ENCODE results near the gene GMDS.

Gene GMDS

DNA sequence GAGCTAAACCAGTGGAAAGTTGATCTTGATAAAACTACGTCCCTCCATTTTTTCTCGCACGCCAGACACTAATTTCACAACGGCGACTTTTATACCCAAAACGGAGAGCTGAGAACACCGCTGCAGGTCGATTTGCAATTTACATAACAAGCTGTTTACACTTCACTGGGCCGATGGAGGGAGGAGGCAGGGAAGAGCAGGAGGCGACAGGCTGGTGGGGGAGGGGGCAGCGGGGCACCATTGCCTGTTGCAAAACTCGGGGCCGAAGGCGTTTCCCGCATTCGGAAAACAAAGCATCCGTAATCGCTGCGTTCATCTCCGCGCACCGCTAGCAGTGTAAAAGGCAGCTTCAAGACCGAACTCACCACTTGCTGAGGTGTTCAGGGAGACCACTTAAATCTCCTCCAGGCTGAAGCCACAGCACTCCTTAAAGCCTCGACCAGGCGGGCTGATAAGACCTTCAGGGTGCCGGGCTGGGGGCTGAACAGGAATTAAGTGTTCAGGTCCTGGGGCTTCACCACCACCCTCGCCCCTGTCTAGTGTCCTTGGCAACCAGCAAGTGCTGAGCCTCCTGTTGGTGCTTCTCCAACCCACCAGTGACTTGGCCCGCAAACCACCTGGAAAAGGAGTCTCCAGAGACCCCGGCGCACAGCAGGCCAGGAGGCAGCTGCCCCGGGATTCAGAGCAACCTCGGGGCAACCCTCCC is 637.7 kb downstream of the GMDS start:
- no peak for DNase-seq

DNA sequence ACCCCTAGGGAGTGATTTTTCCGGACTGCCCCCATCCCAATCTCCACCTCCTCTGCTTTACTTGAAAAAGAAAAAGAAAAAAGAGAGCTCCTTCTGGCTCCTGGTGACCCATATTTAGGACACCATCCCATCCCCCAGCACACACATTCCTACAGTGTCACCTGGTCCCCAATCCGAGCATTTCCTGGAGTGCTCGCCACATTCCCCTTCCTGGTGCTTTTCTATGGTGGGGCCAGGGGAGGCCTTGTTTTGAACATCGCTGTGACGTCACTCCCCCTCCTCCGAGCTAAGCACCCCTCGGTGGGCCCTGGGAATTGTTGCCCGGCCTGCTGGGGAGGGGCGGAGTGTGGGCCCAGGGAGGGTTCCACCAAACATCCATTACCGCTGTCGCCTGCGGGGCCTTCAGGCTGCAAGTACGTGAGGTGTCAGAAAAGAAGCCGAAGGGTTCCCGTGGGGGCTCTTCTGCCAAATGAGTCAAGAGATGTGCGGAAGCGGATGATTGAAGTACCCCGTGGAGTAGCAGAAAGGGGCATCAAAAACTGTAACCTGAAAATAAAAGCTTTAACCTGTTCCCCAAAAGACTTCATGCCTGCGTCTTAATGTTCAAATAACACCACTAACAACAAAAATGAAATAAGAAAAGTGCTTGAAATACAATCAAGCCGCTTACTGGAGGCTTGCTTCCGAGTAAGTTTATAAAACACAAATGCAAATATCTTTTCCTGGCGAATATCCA is 638.5 kb downstream of the GMDS start:
- no peak for DNase-seq

DNA sequence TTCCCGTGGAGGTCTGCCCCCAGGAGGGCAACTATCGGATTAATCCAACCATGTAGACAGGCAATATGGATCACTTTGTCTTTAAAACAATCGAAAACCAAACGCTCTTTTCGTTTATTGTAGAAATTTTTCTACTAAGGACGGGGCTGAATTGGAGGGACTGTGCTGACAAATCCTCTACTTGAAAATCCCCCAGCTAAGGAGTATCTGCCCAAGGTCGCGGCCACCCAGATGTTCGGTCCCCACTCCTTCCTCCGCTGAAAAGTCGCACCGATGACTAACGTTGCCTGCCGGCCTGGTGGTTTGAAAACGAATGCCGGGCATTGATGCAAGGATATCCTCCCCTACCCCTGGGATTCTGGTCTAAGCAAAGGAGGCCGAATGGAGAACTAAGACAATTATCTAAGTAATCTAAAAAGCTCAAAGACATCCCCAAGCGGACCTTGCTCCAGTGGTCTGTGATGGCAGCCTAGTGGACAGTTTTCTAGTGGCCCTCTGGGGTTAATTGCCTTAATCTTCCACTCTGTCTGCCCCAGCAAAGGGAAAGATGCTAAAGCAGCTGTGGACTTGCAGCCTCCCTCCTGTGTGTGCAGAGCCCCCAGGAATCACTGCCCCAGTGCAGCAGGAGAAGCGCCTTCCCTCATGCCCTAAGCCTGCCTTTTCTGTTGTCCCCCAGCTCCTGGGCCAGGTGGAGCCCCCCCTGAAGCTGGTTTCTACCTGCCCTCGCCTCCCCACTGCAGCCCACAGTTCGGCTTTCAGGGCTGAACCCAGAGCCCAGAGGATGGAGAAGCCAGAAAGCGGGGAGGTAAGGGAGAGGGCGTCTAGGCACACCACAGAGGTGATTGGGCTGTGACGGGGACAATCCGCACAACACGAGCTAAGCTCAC is 639.3 kb downstream of the GMDS start:
- DNase-seq, result no peak

DNA sequence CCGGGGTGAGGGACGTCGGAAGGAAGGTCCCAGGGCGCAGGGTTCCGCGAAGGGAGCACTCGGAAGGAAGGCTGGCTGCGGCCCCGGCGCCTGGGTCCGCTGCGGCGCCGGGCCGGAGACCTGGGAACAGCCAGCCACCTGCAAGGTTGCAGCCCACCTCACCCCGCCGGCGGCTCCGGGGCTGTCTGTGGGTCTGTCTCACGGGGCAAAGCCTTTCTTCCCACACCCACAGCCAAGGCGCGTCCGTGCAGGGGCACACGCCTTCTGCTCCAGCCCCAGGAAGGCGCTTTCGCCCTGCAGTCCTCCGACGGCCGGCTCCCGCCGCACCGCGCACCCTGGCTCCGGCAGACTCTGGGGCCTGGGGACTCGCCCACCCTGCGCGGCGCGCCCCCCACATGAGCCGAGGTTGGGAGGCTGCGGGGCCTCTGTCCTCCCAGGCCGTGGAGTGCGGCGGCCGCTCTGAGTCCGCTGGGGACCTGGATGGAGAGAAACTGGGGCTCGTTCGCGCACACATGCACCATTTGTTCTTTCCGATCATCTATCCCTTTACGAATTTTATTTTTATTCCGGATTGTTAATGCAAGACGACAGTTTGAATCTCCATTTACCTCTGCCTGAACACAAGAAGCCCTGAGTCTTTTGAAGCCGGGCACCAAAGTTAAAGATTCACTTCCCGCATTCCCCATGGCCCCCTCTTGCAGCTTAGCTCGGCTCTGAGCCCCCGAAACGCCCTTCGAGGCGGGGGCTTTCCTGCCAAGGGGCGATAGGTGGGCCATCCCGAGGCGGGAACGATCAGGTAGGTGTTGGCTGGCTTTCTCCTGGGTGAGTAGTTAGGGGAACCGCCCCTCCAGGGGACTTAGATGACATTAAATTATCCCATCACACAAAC is 640.2 kb downstream of the GMDS start:
- DNase-seq, result no peak

DNA sequence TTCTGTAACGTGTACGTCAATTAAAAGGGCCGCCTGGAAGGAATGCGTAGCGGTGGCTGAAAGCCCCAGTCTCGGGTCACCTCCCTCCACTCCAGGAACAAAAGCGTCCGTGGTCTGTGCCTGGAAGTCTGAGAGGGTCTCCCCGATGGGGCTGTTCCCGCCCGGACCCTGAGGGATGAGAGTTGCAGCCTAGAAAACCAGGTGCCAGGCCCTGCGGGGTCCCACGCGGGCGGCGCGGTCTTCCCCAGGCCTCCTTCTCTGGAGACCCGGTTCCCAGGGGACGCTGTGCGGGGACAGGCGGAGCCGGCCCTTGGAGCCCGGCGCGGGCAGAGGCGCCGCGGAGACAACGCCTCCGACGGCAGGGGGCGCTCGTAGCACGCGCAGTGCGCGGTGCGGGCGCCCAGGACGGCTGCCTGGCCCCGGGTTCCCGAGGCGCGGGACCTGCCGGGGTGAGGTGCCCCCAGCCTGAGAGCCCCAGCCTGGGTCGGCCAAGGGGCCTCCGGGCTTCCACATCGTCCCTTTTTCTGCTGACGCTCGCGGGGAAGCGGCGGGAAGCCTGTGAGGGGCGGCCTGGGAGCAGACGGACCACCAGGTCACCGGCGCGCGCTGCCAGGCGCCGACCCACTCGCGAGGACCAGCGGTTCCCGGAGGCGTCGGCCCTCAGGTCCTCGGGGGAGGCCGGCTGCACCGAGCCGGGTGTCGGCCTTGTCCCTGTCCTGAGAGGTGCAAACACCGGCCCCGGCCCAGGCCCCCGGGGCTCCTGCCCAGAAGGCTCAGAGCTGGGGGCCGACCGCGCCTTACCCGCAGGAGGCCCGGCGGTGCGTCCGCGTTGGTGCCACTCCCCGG is 641.0 kb downstream of the GMDS start:
- no peak for DNase-seq

DNA sequence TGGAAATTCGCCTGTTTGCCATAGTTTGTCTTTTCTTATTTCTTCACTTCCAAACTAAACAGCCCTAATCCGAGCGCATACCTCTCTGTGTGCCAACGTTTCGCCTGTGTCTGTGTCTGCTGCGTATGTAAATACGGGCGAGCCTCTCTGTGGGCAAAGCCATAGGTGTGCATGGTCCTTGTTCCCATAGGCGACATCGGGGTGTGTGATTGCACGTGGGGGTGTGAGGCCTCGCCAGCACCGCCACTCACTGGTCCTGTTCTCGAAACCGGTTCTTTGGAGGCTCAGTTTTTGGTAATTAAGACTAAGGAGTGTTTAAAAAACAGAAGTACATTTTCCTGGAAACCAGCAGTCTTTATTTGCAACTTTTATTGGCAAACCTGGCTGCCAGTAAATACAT is 641.7 kb downstream of the GMDS start:
- DNase-seq, result no peak

DNA sequence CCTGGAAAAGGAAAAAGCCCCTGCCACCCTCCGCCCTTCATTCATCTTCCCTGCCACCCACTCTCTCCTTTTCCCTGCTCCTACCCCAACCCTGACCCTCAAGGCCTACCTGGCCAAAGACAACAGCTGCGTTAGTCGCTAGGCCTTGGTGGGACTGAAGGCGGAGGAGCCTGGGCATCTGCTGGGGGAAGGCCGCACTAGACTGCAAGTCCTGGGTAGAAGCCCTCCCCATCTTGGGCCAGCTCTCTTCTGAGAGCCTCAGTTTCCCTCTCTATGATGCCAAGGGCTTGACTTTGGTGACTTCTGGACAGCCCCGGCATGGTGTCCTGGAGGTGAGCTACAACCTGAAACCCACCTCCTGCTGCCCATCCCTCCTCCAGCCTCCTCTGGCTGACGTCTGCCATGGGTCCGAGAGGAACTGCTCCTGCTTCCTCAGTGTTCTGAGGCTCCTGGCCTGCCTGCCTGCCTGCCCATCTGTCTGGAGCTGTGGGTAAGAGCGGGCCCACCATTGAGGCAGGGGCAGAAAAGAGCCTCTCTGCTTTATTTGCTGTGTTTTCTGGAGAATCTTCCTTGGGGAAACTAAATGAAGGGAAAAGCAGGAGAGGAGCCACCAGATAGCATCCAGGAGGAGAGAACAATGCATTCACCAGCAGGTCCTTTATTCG is 643.2 kb downstream of the GMDS start:
- no peak for DNase-seq

- DNase-seq, result no peak
These were observed 644.0 kb downstream of the GMDS start for GRCh38 chr6:1601158-1602048.

GRCh38 chr6:1600764-1601157 is 644.6 kb downstream of the GMDS start:
- no peak for DNase-seq

GRCh38 chr6:1600063-1600763 is 645.2 kb downstream of the GMDS start:
- DNase-seq, result no peak

- DNase-seq, result no peak
These were observed 645.9 kb downstream of the GMDS start for GRCh38 chr6:1599469-1599868.

DNA sequence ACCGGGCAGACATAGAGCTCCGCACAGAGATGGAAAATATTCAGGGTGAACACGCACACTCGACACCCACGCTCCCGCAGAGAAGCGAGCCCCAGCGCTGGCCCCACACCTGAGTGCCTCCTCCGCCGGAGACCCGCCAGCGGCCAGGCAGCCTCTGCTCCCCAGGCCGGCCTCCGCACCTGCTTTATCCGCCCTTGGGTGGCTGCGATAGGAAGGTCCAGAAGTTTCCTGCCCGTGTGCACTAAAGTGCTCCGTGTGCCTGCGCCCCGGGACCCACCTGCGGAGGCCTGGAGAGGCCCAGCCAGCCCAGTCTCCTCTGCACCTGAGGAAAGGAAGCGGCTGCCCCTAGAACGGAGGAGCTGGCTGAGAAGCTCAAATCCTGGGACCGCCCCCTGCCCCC is 646.5 kb downstream of the GMDS start:
- no peak for DNase-seq

GRCh38 chr6:1598433-1598832 is 647.0 kb downstream of the GMDS start:
- no peak for DNase-seq

DNA sequence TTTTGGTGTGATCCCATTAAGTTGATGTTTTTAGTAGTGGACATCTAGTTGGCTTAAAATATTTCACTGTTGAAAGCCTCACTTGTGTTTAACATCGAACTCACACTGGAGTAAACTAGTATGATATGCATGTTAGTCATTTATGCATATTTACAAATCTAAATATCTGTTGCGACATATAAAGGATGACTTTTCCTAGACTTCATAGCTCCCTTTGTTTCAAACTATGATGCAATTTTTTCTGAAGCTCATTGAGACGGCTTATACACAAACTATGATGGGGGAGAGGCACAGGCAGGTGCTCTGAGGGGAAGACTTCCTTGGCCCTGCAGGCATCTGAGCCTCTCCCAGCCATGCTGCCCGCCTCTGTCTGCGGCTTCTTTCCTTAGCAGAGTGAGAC is 647.5 kb downstream of the GMDS start:
- DNase-seq, result no peak

DNA sequence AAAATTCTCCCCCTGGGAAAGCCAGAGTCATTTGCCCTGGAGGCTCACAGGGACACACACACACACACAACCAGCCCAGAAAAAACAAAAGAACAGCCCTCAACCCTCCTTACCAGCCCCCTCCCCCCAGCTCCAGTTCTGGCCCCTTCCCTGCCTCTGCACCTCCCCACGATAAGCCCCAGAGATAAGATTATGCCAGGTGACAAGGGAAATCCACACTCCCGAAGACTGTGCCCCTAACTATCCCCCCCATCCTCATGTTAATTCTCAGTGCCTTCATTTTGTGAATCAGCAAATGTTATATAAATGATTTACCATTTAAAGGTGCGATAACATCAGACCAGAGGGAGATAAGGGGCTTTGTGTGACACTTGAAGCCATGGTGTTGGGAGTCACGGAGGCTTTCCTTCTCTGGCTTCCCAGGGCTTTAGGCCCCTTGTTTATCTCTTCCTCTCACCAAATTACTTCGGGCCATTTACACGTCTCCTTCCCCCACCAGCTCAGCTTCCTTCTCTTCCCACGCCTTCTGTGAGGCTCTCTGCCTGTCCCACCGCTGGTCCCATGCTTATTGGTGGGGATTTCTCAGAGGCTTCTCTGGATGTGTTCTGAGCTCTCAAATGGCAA is 648.2 kb downstream of the GMDS start:
- no peak for DNase-seq

DNA sequence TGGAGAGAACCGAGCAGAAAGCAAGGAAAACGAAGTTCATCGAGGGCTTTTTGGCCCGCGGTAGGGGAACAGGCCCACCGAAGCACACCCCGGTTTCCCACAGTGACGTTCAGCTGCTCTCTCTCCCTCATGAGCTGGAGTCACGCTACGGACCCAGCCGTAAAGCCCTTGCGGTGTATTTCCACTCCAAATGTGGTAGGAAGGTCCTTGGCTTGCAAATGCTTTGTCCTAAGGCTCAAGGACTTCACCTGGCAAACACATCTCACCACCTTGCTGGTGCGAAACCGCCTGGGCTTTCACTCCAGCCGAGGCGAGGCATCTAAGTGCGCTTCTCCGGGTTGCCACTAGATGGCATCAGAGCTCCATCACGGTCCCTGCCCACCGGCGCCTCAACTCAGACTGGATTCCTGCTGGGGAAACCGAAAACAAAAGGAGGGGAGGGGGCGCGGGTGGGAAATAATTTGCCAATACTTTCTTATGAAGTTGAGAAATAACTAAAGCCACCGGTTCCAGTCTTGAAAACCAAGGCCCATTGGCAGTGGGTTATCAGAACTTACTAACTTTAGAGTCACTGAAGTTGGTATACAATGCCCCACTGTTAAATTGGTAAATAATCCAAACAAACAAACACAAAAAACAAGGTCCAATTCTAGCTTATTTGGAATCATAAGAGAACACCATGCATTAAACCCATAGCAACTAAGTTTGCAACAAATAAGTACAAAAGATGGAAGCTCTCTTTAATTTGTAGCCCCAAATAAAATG is 649.1 kb downstream of the GMDS start:
- DNase-seq, result no peak

DNA sequence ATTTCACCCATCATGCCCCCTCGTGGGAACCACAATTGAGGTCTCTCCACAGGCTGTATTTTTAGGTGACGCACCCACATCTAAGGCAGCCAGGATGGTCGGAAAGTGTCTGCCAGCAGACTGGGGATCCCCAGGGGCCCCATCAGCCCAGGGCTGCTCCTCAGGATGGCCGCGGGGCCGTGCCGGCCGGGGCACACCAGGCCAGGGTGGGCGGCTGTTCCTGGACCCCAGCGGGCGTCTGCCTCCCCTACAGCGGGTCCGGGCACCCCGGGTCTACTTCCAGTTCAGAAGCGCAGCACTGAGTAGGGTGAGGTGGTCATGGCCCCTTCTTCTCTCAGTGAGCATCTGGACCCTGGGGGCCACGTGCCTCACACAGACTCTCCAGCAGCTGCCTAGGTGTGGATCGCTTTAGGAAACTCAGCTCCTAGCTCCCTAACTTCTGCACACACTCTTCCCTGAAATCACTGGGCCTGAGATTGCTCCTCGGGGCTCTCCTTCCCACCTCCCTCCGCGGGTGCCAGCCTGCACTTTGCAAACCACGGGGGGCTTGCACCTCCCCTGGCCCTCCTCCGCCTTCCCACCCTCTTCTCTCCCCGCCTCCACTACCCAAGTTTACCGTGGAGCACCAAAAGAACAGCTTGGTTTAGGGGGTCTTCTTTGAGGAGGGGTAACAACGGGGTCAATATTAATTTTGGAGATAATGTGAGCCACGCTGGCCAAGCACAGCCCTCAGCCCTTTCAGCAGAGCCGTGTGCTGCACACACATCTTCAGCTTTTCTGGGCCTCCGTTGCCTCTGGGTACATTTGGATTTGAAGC is 649.9 kb downstream of the GMDS start:
- DNase-seq, result no peak

Measured in NCI-H1436 treated with DMSO at 0.1 percent for 48 hours (cell line).